ENCODE measurements around the gene CLEC4M.

GRCh38 chr19:7725791-7726190 is 37.3 kb upstream of the CLEC4M start:
- TF ChIP-seq YY1 (IDR thresholded peaks at IDR 0.05; ENCODE audit: low read depth, low read length) (no peak), POU5F1 (IDR thresholded peaks at IDR 0.05; ENCODE audit: low read depth, low read length) (no peak), POLR2AphosphoS5 (IDR thresholded peaks at IDR 0.05; ENCODE audit: low read depth, low read length) (no peak), SP1 (IDR thresholded peaks at IDR 0.05; ENCODE audit: low read depth, low read length) (no peak), BACH1 (IDR thresholded peaks at IDR 0.05; ENCODE audit: low read length) (no peak), HDAC6 (IDR thresholded peaks at IDR 0.05; ENCODE audit: low read depth, low read length) (no peak), POLR2A (IDR thresholded peaks at IDR 0.05; ENCODE audit: control extremely low read depth in 1 of 2, low read depth in 2 of 2, low read length in 2 of 2) (no peak), ASH2L (IDR thresholded peaks at IDR 0.05; ENCODE audit: low read length) (no peak), TAF1 (IDR thresholded peaks at IDR 0.05; ENCODE audit: low read depth, low read length) (no peak), NRF1 (IDR thresholded peaks at IDR 0.05; ENCODE audit: low read depth, low read length) (no peak), TCF12 (IDR thresholded peaks at IDR 0.05; ENCODE audit: low read depth, low read length) (no peak), SIN3A (conservative IDR thresholded peaks at IDR 0.05 in 1 of 2, IDR thresholded peaks at IDR 0.05 in 1 of 2; ENCODE audit: low read depth in 1 of 2, low read length in 2 of 2) (no peak)
- TF ChIP-seq, protein P1, sequence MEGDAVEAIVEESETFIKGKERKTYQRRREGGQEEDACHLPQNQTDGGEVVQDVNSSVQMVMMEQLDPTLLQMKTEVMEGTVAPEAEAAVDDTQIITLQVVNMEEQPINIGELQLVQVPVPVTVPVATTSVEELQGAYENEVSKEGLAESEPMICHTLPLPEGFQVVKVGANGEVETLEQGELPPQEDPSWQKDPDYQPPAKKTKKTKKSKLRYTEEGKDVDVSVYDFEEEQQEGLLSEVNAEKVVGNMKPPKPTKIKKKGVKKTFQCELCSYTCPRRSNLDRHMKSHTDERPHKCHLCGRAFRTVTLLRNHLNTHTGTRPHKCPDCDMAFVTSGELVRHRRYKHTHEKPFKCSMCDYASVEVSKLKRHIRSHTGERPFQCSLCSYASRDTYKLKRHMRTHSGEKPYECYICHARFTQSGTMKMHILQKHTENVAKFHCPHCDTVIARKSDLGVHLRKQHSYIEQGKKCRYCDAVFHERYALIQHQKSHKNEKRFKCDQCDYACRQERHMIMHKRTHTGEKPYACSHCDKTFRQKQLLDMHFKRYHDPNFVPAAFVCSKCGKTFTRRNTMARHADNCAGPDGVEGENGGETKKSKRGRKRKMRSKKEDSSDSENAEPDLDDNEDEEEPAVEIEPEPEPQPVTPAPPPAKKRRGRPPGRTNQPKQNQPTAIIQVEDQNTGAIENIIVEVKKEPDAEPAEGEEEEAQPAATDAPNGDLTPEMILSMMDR (IDR thresholded peaks at IDR 0.05; ENCODE audit: control extremely low read depth in 1 of 3, insufficient read depth in 1 of 3, low read depth in 1 of 3, low read length in 3 of 3) = no peak

Data from H1 (cell line).